ENCODE data around the gene FAAP100. TPM values are rescaled to one million over a fixed set of nuclear protein-coding genes. Genes with fewer than 3 reads are reported as not detected.

The FAAP100 gene
- total RNA-seq, 1 experiment from 2014 or later = 34.0 TPM

GRCh38 chr17:81491761-81492160 lies 60.4 kb downstream of the FAAP100 start:
- no peak for DNase-seq (ENCODE audit: low read depth, low spot score)
- in situ Hi-C loops (cut with HindIII; ENCODE audit: low pct_unique_long_range_greater_than_20kb, low sequenced_read_pairs) = no loop called here

GRCh38 chr17:81491181-81491581 lies 61.0 kb downstream of the FAAP100 start:
- in situ Hi-C loops (cut with HindIII; ENCODE audit: low pct_unique_long_range_greater_than_20kb, low sequenced_read_pairs) = no loop called here
- no peak for DNase-seq (ENCODE audit: low read depth, low spot score)

- no peak for DNase-seq (ENCODE audit: low read depth, low spot score)
- in situ Hi-C loops (cut with HindIII; ENCODE audit: low pct_unique_long_range_greater_than_20kb, low sequenced_read_pairs) = no loop called here
Observed at GRCh38 chr17:81489998-81490992, 61.9 kb downstream of the FAAP100 start.

Small RNA genes within 50 kb of the gene (small RNA-seq; reads per million reads assigned to genes)
- 0 reads per million in 2 experiments for gene RF00019

Other genes starting within 250 kb of the FAAP100 start
- 15.4 and 19.1 TPM in 2 replicates for gene BAHCC1, start 156.9 kb downstream of the FAAP100 start, total RNA-seq (2014; rRNA removed; shearing (Covaris generic))
- gene ACTG1, start 39.6 kb downstream of the FAAP100 start, total RNA-seq (2014; rRNA removed; shearing (Covaris generic)) = 6,652 and 7,362 TPM in 2 replicates
- gene FSCN2, start 24.0 kb downstream of the FAAP100 start, total RNA-seq (2014; rRNA removed; shearing (Covaris generic)) = 0.34 TPM in 1 of 2 replicates, not detected in the other
- gene NPLOC4, start 84.8 kb upstream of the FAAP100 start, total RNA-seq (2014; rRNA removed; shearing (Covaris generic)) = 139 TPM in 2 replicates
- 70.6 and 85.2 TPM in 2 replicates for gene TSPAN10, start 84.8 kb upstream of the FAAP100 start, total RNA-seq (2014; rRNA removed; shearing (Covaris generic))
- 0.67 TPM in 1 of 2 replicates, not detected in the other for gene PDE6G, start 104.2 kb upstream of the FAAP100 start, total RNA-seq (2014; rRNA removed; shearing (Covaris generic))
- 96.8 and 106 TPM in 2 replicates for gene OXLD1, start 114.3 kb upstream of the FAAP100 start, total RNA-seq (2014; rRNA removed; shearing (Covaris generic))
- 52.0 and 56.8 TPM in 2 replicates for gene CCDC137, start 114.4 kb upstream of the FAAP100 start, total RNA-seq (2014; rRNA removed; shearing (Covaris generic))
- gene ARL16, start 131.4 kb upstream of the FAAP100 start, total RNA-seq (2014; rRNA removed; shearing (Covaris generic)) = 46.1 and 52.5 TPM in 2 replicates
- gene HGS, start 131.7 kb upstream of the FAAP100 start, total RNA-seq (2014; rRNA removed; shearing (Covaris generic)) = 155 and 174 TPM in 2 replicates
- 24.9 and 29.5 TPM in 2 replicates for gene MRPL12, start 151.0 kb upstream of the FAAP100 start, total RNA-seq (2014; rRNA removed; shearing (Covaris generic))
- gene SLC25A10, start 159.9 kb upstream of the FAAP100 start, total RNA-seq (2014; rRNA removed; shearing (Covaris generic)) = 45.5 and 50.6 TPM in 2 replicates

All from SK-MEL-5 (cell line).